ENCODE data around the gene POU3F3.

The POU3F3 gene

GRCh38 chr2:104880076-104880475 lies 26.2 kb downstream of the POU3F3 start:
- Histone ChIP-seq H3K27ac (replicated peaks) (no peak overlapping the region), H3K4me3 (replicated peaks; ENCODE audit: insufficient read depth, low read length) (no peak overlapping the region), H3K27me3 (ENCODE audit: insufficient read depth, poor library complexity, severe bottlenecking) (peaks cover 16% of the 10 kb centered on the region)
- no peak for DNase-seq (ENCODE audit: low read depth in 1 of 2, low spot score in 1 of 2)
- TF ChIP-seq, protein P1, sequence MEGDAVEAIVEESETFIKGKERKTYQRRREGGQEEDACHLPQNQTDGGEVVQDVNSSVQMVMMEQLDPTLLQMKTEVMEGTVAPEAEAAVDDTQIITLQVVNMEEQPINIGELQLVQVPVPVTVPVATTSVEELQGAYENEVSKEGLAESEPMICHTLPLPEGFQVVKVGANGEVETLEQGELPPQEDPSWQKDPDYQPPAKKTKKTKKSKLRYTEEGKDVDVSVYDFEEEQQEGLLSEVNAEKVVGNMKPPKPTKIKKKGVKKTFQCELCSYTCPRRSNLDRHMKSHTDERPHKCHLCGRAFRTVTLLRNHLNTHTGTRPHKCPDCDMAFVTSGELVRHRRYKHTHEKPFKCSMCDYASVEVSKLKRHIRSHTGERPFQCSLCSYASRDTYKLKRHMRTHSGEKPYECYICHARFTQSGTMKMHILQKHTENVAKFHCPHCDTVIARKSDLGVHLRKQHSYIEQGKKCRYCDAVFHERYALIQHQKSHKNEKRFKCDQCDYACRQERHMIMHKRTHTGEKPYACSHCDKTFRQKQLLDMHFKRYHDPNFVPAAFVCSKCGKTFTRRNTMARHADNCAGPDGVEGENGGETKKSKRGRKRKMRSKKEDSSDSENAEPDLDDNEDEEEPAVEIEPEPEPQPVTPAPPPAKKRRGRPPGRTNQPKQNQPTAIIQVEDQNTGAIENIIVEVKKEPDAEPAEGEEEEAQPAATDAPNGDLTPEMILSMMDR (IDR thresholded peaks at IDR 0.05; ENCODE audit: insufficient read depth, low read length): no peak
- no peak for TF ChIP-seq POLR2AphosphoS5 (IDR thresholded peaks at IDR 0.05; ENCODE audit: low read depth)
- TF ChIP-seq GABPA (IDR thresholded peaks at IDR 0.05; ENCODE audit: low read depth): no peak
- no peak for TF ChIP-seq SPI1 (IDR thresholded peaks at IDR 0.05; ENCODE audit: borderline replicate concordance, low read depth)
- no peak for TF ChIP-seq REST (IDR thresholded peaks at IDR 0.05; ENCODE audit: insufficient replicate concordance, low read depth)

DNA sequence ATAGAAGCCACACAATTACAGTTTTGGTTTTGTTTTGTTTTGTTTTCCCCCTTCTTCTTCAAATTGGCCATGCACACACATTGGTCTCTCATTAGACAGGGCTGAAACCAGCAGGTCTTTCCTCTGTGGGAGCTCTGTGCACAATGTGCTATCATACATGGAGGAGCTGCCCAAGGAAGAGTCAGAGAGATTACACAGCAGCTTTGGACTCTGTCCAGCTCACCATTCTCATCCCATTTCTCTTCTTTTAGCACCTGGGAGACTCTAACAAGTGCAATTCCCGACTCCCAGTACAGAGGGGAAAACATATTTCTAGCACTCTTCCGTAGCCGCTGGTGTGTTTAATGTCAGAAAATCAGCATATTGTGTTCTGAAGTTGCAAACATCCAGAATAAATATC lies 29.4 kb downstream of the POU3F3 start:
- Histone ChIP-seq H3K4me3 (replicated peaks; ENCODE audit: insufficient read depth, low read length) (no peak overlapping the region), H3K27ac (replicated peaks) (no peak overlapping the region), H3K27me3 (ENCODE audit: insufficient read depth, poor library complexity, severe bottlenecking) (peaks cover 13% of the 10 kb centered on the region)
- no peak for TF ChIP-seq REST (IDR thresholded peaks at IDR 0.05; ENCODE audit: insufficient replicate concordance, low read depth)
- TF ChIP-seq POLR2AphosphoS5 (IDR thresholded peaks at IDR 0.05; ENCODE audit: low read depth): no peak
- TF ChIP-seq GABPA (IDR thresholded peaks at IDR 0.05; ENCODE audit: low read depth): no peak
- TF ChIP-seq SPI1 (IDR thresholded peaks at IDR 0.05; ENCODE audit: borderline replicate concordance, low read depth): no peak
- DNase-seq (ENCODE audit: low read depth in 1 of 2, low spot score in 1 of 2): no peak

GRCh38 chr2:104885119-104885782 lies 31.3 kb downstream of the POU3F3 start:
- Histone ChIP-seq H3K27ac (replicated peaks) (no peak overlapping the region), H3K27me3 (ENCODE audit: insufficient read depth, poor library complexity, severe bottlenecking) (peaks cover 8% of the 10 kb centered on the region), H3K4me3 (replicated peaks; ENCODE audit: insufficient read depth, low read length) (no peak overlapping the region)
- no peak for DNase-seq (ENCODE audit: low read depth in 1 of 2, low spot score in 1 of 2)
- TF ChIP-seq REST (IDR thresholded peaks at IDR 0.05; ENCODE audit: insufficient replicate concordance, low read depth) (no peak), POLR2AphosphoS5 (IDR thresholded peaks at IDR 0.05; ENCODE audit: low read depth) (no peak), SPI1 (IDR thresholded peaks at IDR 0.05; ENCODE audit: borderline replicate concordance, low read depth) (no peak), GABPA (IDR thresholded peaks at IDR 0.05; ENCODE audit: low read depth) (no peak)
- TF ChIP-seq, protein P1 (IDR thresholded peaks at IDR 0.05; ENCODE audit: insufficient read depth, low read length): no peak
